Endothelial cell (in vitro differentiated cells): ENCODE measurements around the gene ZFYVE9. TPM values are rescaled to one million over a fixed set of nuclear protein-coding genes. Genes with fewer than 3 reads are reported as not detected.
"Not testable (repeated sequence)": the region's sequence is repeated elsewhere in the genome, so short reads cannot be mapped to it uniquely, and the experiment has no call there.

ENCODE experiments used
- DNase-seq: peaks from one replicate; pipeline ENCODE4 v3.0.0; 2021; ENCODE audit warnings: low spot score
- H3K27ac Mint-ChIP-seq: one replicate; pipeline ENCODE4 v1.8.0; 2021; ENCODE audit warnings: mixed read lengths, inconsistent platforms; ENCODE audit not compliant: unreplicated experiment
- H3K27me3 Mint-ChIP-seq: one replicate; pipeline ENCODE4 v1.8.0; 2021; ENCODE audit warnings: mild to moderate bottlenecking, moderate library complexity, mixed read lengths, inconsistent platforms; ENCODE audit not compliant: unreplicated experiment
- H3K36me3 Mint-ChIP-seq: one replicate; pipeline ENCODE4 v1.8.0; 2021; ENCODE audit warnings: mild to moderate bottlenecking, low read depth, mixed read lengths, inconsistent platforms; ENCODE audit not compliant: unreplicated experiment
- H3K4me1 Mint-ChIP-seq: one replicate; pipeline ENCODE4 v1.8.0; 2021; ENCODE audit warnings: mild to moderate bottlenecking, mixed read lengths, inconsistent platforms; ENCODE audit not compliant: unreplicated experiment
- H3K4me3 Mint-ChIP-seq: one replicate; pipeline ENCODE4 v1.8.0; 2021; ENCODE audit warnings: mild to moderate bottlenecking, mixed read lengths, inconsistent platforms; ENCODE audit not compliant: unreplicated experiment
- H3K9me3 Mint-ChIP-seq: one replicate; pipeline ENCODE4 v1.8.0; 2021; ENCODE audit warnings: mixed read lengths, inconsistent platforms; ENCODE audit not compliant: unreplicated experiment
- CTCF ChIP-seq: fragments of 200-600 bp; sonication (generic); IDR thresholded peaks from one replicate; pipeline ENCODE4 v1.5.0; 2021; ENCODE audit warnings: antibody characterized with exemption; ENCODE audit not compliant: unreplicated experiment
- total RNA-seq: library from RNA; stranded (reverse); fragmentation: NEBNext Ultra II Directional; extraction: Animal tissue kit (Norgen Biotek cat#: 25700); gene quantifications from one replicate; pipeline ENCODE4 v1.2.1, GENCODE V29; 2021; ENCODE audit not compliant: unreplicated experiment

ZFYVE9 gene
- total RNA-seq, 1 donor from 2014 or later = 19.5 TPM

GRCh38 chr1:52365746-52366516 lies 224.0 kb downstream of the ZFYVE9 start, which contains the start of gene CC2D1B:
CC2D1B (minus strand) TSS chr1:52366205; CDS start chr1:52364620, 1,585 bp downstream.
- Mint-ChIP-seq H3K27me3 (peaks cover 19% of the 10 kb centered on the region), H3K27ac (peak within 1 kb of the TSS; percentile 99), H3K4me1 (peaks cover 25% of the 10 kb centered on the region), H3K36me3 (peaks cover 24% of the 10 kb centered on the region), H3K4me3 (peak within 1 kb of the TSS; percentile 99), H3K9me3 (no peaks in the 10 kb centered on the region)
- peak; percentile 100 for DNase-seq
- TF ChIP-seq CTCF = no peak

- Mint-ChIP-seq H3K4me1 (peaks cover 25% of the 10 kb centered on the region), H3K4me3 (peak overlapping the region; percentile 91), H3K9me3 (no peaks in the 10 kb centered on the region), H3K36me3 (peaks cover 18% of the 10 kb centered on the region), H3K27ac (peak overlapping the region; percentile 84), H3K27me3 (peaks cover 17% of the 10 kb centered on the region)
- no peak for DNase-seq
- TF ChIP-seq CTCF = no peak
These were observed 224.6 kb downstream of the ZFYVE9 start for GRCh38 chr1:52366517-52366827.

GRCh38 chr1:52367272-52367671 lies 225.4 kb downstream of the ZFYVE9 start:
- Mint-ChIP-seq H3K4me3 (peak overlapping the region; percentile 58), H3K9me3 (no peaks in the 10 kb centered on the region), H3K4me1 (peaks cover 22% of the 10 kb centered on the region), H3K36me3 (peaks cover 10% of the 10 kb centered on the region), H3K27me3 (peaks cover 12% of the 10 kb centered on the region), H3K27ac (no peak overlapping the region)
- DNase-seq = no peak
- no peak for TF ChIP-seq CTCF

GRCh38 chr1:52368383-52369172 lies 226.7 kb downstream of the ZFYVE9 start:
- peaks cover 10% of the 10 kb centered on the region for H3K36me3 Mint-ChIP-seq
- H3K27me3 Mint-ChIP-seq = peaks cover 12% of the 10 kb centered on the region
- DNase-seq = peak; percentile 62
- peak overlapping the region; percentile 80 for H3K4me3 Mint-ChIP-seq
- no peaks in the 10 kb centered on the region for H3K9me3 Mint-ChIP-seq
- no peak for TF ChIP-seq CTCF
- H3K27ac Mint-ChIP-seq = no peak overlapping the region
- H3K4me1 Mint-ChIP-seq = peaks cover 22% of the 10 kb centered on the region

- H3K27ac Mint-ChIP-seq, H3K9me3 Mint-ChIP-seq, H3K36me3 Mint-ChIP-seq, DNase-seq, H3K4me3 Mint-ChIP-seq: not testable (repeated sequence)
- Mint-ChIP-seq H3K27me3 (peaks cover 12% of the 10 kb centered on the region), H3K4me1 (peaks cover 14% of the 10 kb centered on the region)
These were observed 228.0 kb downstream of the ZFYVE9 start for GRCh38 chr1:52369851-52370250.
